ENCODE data around the gene PRSS2. TPM values are rescaled to one million over a fixed set of nuclear protein-coding genes. Genes with fewer than 3 reads are reported as not detected.

Gene PRSS2
- total RNA-seq = not detected
- long read RNA-seq = 0 reads

GRCh38 chr7:142770661-142771352, at the start of gene PRSS2:
PRSS2 (plus strand) TSS chr7:142770970; CDS start chr7:142770983, 13 bp downstream.
- DNase-seq = no peak
- Histone ChIP-seq H3K4me1 (no peaks in the 10 kb centered on the region), H3K36me3 (no peaks in the 10 kb centered on the region), H3K9me3 (replicated peaks) (no peaks in the 10 kb centered on the region), H3K27me3 (ENCODE audit: low read depth) (peaks cover 18% of the 10 kb centered on the region), H3K4me3 (no peak within 1 kb of the TSS), H3K27ac (replicated peaks) (no peak within 1 kb of the TSS)
- no peak for TF ChIP-seq CTCF (IDR thresholded peaks at IDR 0.05; ENCODE audit: borderline replicate concordance)
- intact Hi-C loops (cut with micrococcal nuclease) = no loop called here

GRCh38 chr7:142720986-142721385, 49.8 kb upstream of the PRSS2 start:
- Histone ChIP-seq H3K4me1 (no peaks in the 10 kb centered on the region), H3K27ac (replicated peaks) (no peak overlapping the region), H3K27me3 (ENCODE audit: low read depth) (no peaks in the 10 kb centered on the region), H3K4me3 (no peak overlapping the region), H3K9me3 (replicated peaks) (no peaks in the 10 kb centered on the region), H3K36me3 (no peaks in the 10 kb centered on the region)
- DNase-seq = no peak
- intact Hi-C loops (cut with micrococcal nuclease) = no loop called here
- TF ChIP-seq CTCF (IDR thresholded peaks at IDR 0.05; ENCODE audit: borderline replicate concordance) = no peak

GRCh38 chr7:142722248-142722794, 48.4 kb upstream of the PRSS2 start:
- no peak overlapping the region for H3K27ac ChIP-seq (replicated peaks)
- H3K27me3 ChIP-seq (ENCODE audit: low read depth) = no peaks in the 10 kb centered on the region
- no peaks in the 10 kb centered on the region for H3K4me1 ChIP-seq
- TF ChIP-seq CTCF (IDR thresholded peaks at IDR 0.05; ENCODE audit: borderline replicate concordance) = no peak
- H3K36me3 ChIP-seq = no peaks in the 10 kb centered on the region
- intact Hi-C loops (cut with micrococcal nuclease) = no loop called here
- no peak overlapping the region for H3K4me3 ChIP-seq
- no peaks in the 10 kb centered on the region for H3K9me3 ChIP-seq (replicated peaks)
- no peak for DNase-seq

- Histone ChIP-seq H3K27me3 (ENCODE audit: low read depth) (no peaks in the 10 kb centered on the region), H3K27ac (replicated peaks) (no peak overlapping the region), H3K4me1 (no peaks in the 10 kb centered on the region), H3K4me3 (no peak overlapping the region), H3K36me3 (no peaks in the 10 kb centered on the region), H3K9me3 (replicated peaks) (peaks cover 22% of the 10 kb centered on the region)
- DNase-seq = no peak
- TF ChIP-seq CTCF (IDR thresholded peaks at IDR 0.05; ENCODE audit: borderline replicate concordance) = no peak
- intact Hi-C loops (cut with micrococcal nuclease) = no loop called here
Observed at GRCh38 chr7:142733271-142733670, 37.5 kb upstream of the PRSS2 start.

GRCh38 chr7:142739923-142740492, 30.8 kb upstream of the PRSS2 start:
- intact Hi-C loops (cut with micrococcal nuclease) = no loop called here
- no peak for TF ChIP-seq CTCF (IDR thresholded peaks at IDR 0.05; ENCODE audit: borderline replicate concordance)
- H3K27me3 ChIP-seq (ENCODE audit: low read depth) = no peaks in the 10 kb centered on the region
- no peaks in the 10 kb centered on the region for H3K36me3 ChIP-seq
- H3K27ac ChIP-seq (replicated peaks) = no peak overlapping the region
- peaks cover 38% of the 10 kb centered on the region for H3K4me1 ChIP-seq
- H3K9me3 ChIP-seq (replicated peaks) = peaks cover under 1% of the 10 kb centered on the region
- DNase-seq = no peak
- no peak overlapping the region for H3K4me3 ChIP-seq
